ENCODE data around the gene AP1G2. TPM values are rescaled to one million over a fixed set of nuclear protein-coding genes. Genes with fewer than 3 reads are reported as not detected.

AP1G2 gene
- total and polyA plus RNA-seq, 2 of the 4 experiments (the other 2 are of a cell fraction): 2.9 to 19.2 TPM

DNA sequence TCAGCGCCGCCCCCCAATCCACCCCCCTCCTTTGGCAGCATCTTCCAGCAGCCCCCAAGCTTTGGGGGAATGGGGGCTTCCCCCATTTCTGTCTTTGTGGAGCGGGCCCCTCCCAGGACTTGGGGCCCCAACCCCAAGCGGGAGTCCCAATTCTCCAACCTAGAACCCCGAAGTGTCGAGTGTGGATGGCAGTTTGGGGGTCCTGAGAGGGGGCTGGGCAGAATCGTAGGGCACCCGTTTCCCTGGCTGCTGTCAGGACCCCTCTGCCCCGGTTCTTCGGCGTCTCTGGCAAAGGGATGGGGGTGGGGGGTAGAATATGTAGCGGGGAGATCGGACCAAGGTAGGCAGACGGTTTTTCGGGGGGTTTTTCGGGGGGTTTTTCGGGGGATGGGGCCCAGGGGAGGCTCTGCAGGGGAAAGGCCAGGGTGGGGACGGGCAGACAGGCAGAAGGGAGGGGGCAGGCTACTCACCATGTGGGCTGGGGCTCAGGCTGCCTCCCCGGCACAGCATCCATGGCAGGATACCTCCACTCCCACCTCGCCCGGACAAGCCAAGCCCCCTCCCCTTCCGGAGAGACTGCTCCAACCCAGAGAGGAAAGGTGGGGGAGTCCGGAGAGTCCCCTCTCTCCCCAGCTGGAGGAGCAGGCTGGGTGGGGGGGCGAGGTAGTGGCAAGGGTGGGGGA, 10.3 kb upstream of the AP1G2 start:
- no peaks in the 10 kb centered on the region; the same call in 1 of the 2 replicates for H4K20me1 ChIP-seq (ENCODE audit: insufficient read depth, low read length)
- H3K56ac ChIP-seq (ENCODE audit: extremely low read depth, insufficient read depth, low read length): no peak overlapping the region
- no peak overlapping the region for H2AFZ ChIP-seq (replicated peaks; ENCODE audit: low read length, poor library complexity)
- H3K27me3 ChIP-seq (ENCODE audit: control insufficient read depth, insufficient read depth, low read length): peaks cover 67% of the 10 kb centered on the region
- H2BK15ac ChIP-seq (ENCODE audit: low read depth, low read length): no peak overlapping the region
- no peak overlapping the region for H2BK5ac ChIP-seq (ENCODE audit: low read depth, low read length, poor library complexity, severe bottlenecking)
- H2AK5ac ChIP-seq (ENCODE audit: low read depth, low read length): no peak overlapping the region
- H3K4me3 ChIP-seq (ENCODE audit: insufficient read depth, low read depth, low read length): no peak overlapping the region
- H3K9me1 ChIP-seq (ENCODE audit: insufficient read depth, low read length): no peaks in the 10 kb centered on the region
- H2BK120ac ChIP-seq (ENCODE audit: low read depth, low read length): no peak overlapping the region
- ATAC-seq (ENCODE audit: low read depth): no peak
- H3K79me1 ChIP-seq (ENCODE audit: low read depth in 1 of 2, low read length in 2 of 2): no peaks in the 10 kb centered on the region
- H3K14ac ChIP-seq (replicated peaks; ENCODE audit: low read depth, low read length): no peak overlapping the region
- intact Hi-C loops (cut with micrococcal nuclease): no loop called here
- no peaks in the 10 kb centered on the region; the same call in 1 of the 2 replicates for H3K9me3 ChIP-seq (ENCODE audit: control insufficient read depth, insufficient read depth, low read length)
- ChIA-PET CTCF (no interaction called here), POLR2A (ENCODE audit: unreplicated experiment) (interaction anchor here (0.6 kb wide), 1 partner anchor 1291 kb away, joined by 3 read pairs; no protein-coding TSS in a partner anchor)
- H4K8ac ChIP-seq (ENCODE audit: low read depth in 2 of 2, low read length in 2 of 2): no peak overlapping the region
- no peak overlapping the region for H3K4ac ChIP-seq (ENCODE audit: low read depth, low read length)
- H3K9ac ChIP-seq (ENCODE audit: low read depth, low read length): no peak overlapping the region
- no peak overlapping the region for H3K4me2 ChIP-seq (ENCODE audit: low read depth, low read length)
- no peak overlapping the region for H4K5ac ChIP-seq (ENCODE audit: low read depth, low read length)
- H4K91ac ChIP-seq (ENCODE audit: insufficient read depth, low read depth, low read length): no peak overlapping the region
- no peak overlapping the region for H3K23ac ChIP-seq (ENCODE audit: low read depth, low read length)
- 0% methylated on average over 1 of the region's 24 CpGs; no CpG with 5 or more reads in 1 of the 2 experiments for WGBS, 2 experiments (ENCODE audit: extremely low coverage in 2 of 2, insufficient read length in 1 of 2)
- H2AK9ac ChIP-seq (replicated peaks; ENCODE audit: low read depth, low read length, poor library complexity): no peak overlapping the region
- no peak overlapping the region for H2BK20ac ChIP-seq (ENCODE audit: low read depth, low read length)
- in situ Hi-C loops (cut with MboI; ENCODE audit: low sequenced_read_pairs): no loop called here
- dilution Hi-C loops (cut with HindIII; ENCODE audit: low sequenced_read_pairs, unreplicated experiment): no loop called here
- TF ChIP-seq RAD21 (IDR thresholded peaks at IDR 0.05; ENCODE audit: low read length) (no peak), MAZ (IDR thresholded peaks at IDR 0.05; ENCODE audit: borderline replicate concordance, low read depth, low read length) (no peak)
- H3K36me3 ChIP-seq (ENCODE audit: control insufficient read depth, insufficient read depth, low read length): no peaks in the 10 kb centered on the region
- no TSS peak for BruUV-seq (replicated peaks)
- no peak overlapping the region for H3K27ac ChIP-seq (ENCODE audit: insufficient read depth, low read length)
- no peaks in the 10 kb centered on the region for H3K4me1 ChIP-seq (ENCODE audit: control insufficient read depth, insufficient read depth, low read length)
- H3K18ac ChIP-seq (ENCODE audit: low read depth, low read length): no peak overlapping the region
- no peak for DNase-seq

All from IMR-90 (cell line).